DMS79 (cell line): ENCODE results near the gene AIG1.
"Not testable (repeated sequence)": the region's sequence is repeated elsewhere in the genome, so short reads cannot be mapped to it uniquely, and the experiment has no call there.

ENCODE experiments used
- DNase-seq: peaks from one replicate; lab custom pipeline; 2025; lab: John Stamatoyannopoulos, UW

AIG1 gene

GRCh38 chr6:143128681-143129015 is 68.0 kb downstream of the AIG1 start:
- no peak for DNase-seq

GRCh38 chr6:143130928-143131327 is 70.2 kb downstream of the AIG1 start:
- DNase-seq, result no peak

GRCh38 chr6:143135325-143135724 is 74.6 kb downstream of the AIG1 start:
- no peak for DNase-seq

- no peak for DNase-seq
Measured at GRCh38 chr6:143135797-143136561, 75.3 kb downstream of the AIG1 start.

GRCh38 chr6:143136647-143137046 is 76.0 kb downstream of the AIG1 start:
- no peak for DNase-seq

GRCh38 chr6:143139239-143139784 is 78.6 kb downstream of the AIG1 start:
- DNase-seq, result no peak

- not testable (repeated sequence) for DNase-seq
Measured at GRCh38 chr6:143139884-143140283, 79.2 kb downstream of the AIG1 start.

- no peak for DNase-seq
Measured at GRCh38 chr6:143140767-143141166, 80.1 kb downstream of the AIG1 start.

- DNase-seq, result no peak
Measured at GRCh38 chr6:143141442-143141841, 80.8 kb downstream of the AIG1 start.

GRCh38 chr6:143146186-143146851 is 85.6 kb downstream of the AIG1 start:
- DNase-seq, result no peak

- DNase-seq, result no peak
Measured at GRCh38 chr6:143149771-143150170, 89.1 kb downstream of the AIG1 start.

- DNase-seq, result no peak
Measured at GRCh38 chr6:143150281-143150680, 89.6 kb downstream of the AIG1 start.

GRCh38 chr6:143151381-143151780 is 90.7 kb downstream of the AIG1 start:
- DNase-seq, result no peak

- DNase-seq, result no peak
Measured at GRCh38 chr6:143155681-143156080, 95.0 kb downstream of the AIG1 start.

- no peak for DNase-seq
Measured at GRCh38 chr6:143157131-143157530, 96.4 kb downstream of the AIG1 start.

GRCh38 chr6:143158113-143158581 is 97.5 kb downstream of the AIG1 start:
- DNase-seq, result peak; percentile 10

GRCh38 chr6:143159001-143159400 is 98.3 kb downstream of the AIG1 start:
- DNase-seq, result no peak

GRCh38 chr6:143160015-143160414 is 99.3 kb downstream of the AIG1 start:
- DNase-seq, result no peak

- DNase-seq, result no peak
Measured at GRCh38 chr6:143160439-143161220, 99.9 kb downstream of the AIG1 start.

- no peak for DNase-seq
Measured at GRCh38 chr6:143163621-143164020, 102.9 kb downstream of the AIG1 start.

GRCh38 chr6:143164565-143165105 is 103.9 kb downstream of the AIG1 start:
- DNase-seq, result peak; percentile 21

GRCh38 chr6:143165315-143165855 is 104.7 kb downstream of the AIG1 start:
- DNase-seq, result no peak
